ENCODE results near the gene EIF5A. TPM values are rescaled to one million over a fixed set of nuclear protein-coding genes. Genes with fewer than 3 reads are reported as not detected.

EIF5A gene
- total and polyA plus RNA-seq, 2 donors (not counting 1 experiment from before 2014, with no cell fraction given) = 347 to 752 TPM

- Histone ChIP-seq H3K4me1 (ENCODE audit: control insufficient read depth, extremely low read depth, insufficient read depth, low read length) (peaks cover 8% of the 10 kb centered on the region), H4K20me1 (ENCODE audit: control insufficient read depth, extremely low read depth, insufficient read depth, low read length) (no peaks in the 10 kb centered on the region), H3K9ac (ENCODE audit: insufficient read depth, low read length) (peak overlapping the region; percentile 85), H3K9me3 (ENCODE audit: control insufficient read depth, insufficient read depth, low read depth, low read length) (no peaks in the 10 kb centered on the region), H3K36me3 (ENCODE audit: control insufficient read depth, insufficient read depth, low read length) (peaks cover 32% of the 10 kb centered on the region), H3K4me2 (ENCODE audit: extremely low read depth, insufficient read depth, low read length) (peak overlapping the region; percentile 89), H3K79me2 (ENCODE audit: control insufficient read depth, insufficient read depth, low read length) (peaks cover 17% of the 10 kb centered on the region), H3K27ac (ENCODE audit: insufficient read depth, low read length) (peak overlapping the region; percentile 75), H3K4me3 (replicated peaks in 1 of 4; ENCODE audit: control extremely low read depth in 1 of 4, insufficient read depth in 1 of 4, low read depth in 3 of 4, low read length in 4 of 4) (peak overlapping the region; percentile 65 to 88 (median 70)), H3K27me3 (ENCODE audit: control insufficient read depth, insufficient read depth, low read length) (no peaks in the 10 kb centered on the region), H2AFZ (ENCODE audit: low read length) (peak overlapping the region; percentile 57)
- TF ChIP-seq CTCF (conservative IDR thresholded peaks at IDR 0.05 in 1 of 2, IDR thresholded peaks at IDR 0.05 in 1 of 2; ENCODE audit: low read depth in 1 of 2, low read length in 2 of 2) = no peak
- TF ChIP-seq EZH2 (IDR thresholded peaks at IDR 0.05; ENCODE audit: low read length, missing control alignments) = no peak
- DNase-seq (ENCODE audit: low read depth in 2 of 2) = no peak
Observed at GRCh38 chr17:7315570-7316235, 8.3 kb downstream of the EIF5A start.

GRCh38 chr17:7317161-7317803, 9.9 kb downstream of the EIF5A start:
- DNase-seq (ENCODE audit: low read depth in 2 of 2) = no peak
- peaks cover 32% of the 10 kb centered on the region for H3K36me3 ChIP-seq (ENCODE audit: control insufficient read depth, insufficient read depth, low read length)
- TF ChIP-seq EZH2 (IDR thresholded peaks at IDR 0.05; ENCODE audit: low read length, missing control alignments) (no peak), CTCF (conservative IDR thresholded peaks at IDR 0.05 in 1 of 2, IDR thresholded peaks at IDR 0.05 in 1 of 2; ENCODE audit: low read depth in 1 of 2, low read length in 2 of 2) (no peak)
- no peak overlapping the region for H3K4me3 ChIP-seq (replicated peaks in 1 of 4; ENCODE audit: control extremely low read depth in 1 of 4, insufficient read depth in 1 of 4, low read depth in 3 of 4, low read length in 4 of 4)
- H3K4me2 ChIP-seq (ENCODE audit: extremely low read depth, insufficient read depth, low read length) = no peak overlapping the region
- no peak overlapping the region for H2AFZ ChIP-seq (ENCODE audit: low read length)
- H3K9me3 ChIP-seq (ENCODE audit: control insufficient read depth, insufficient read depth, low read depth, low read length) = no peaks in the 10 kb centered on the region
- no peaks in the 10 kb centered on the region for H3K27me3 ChIP-seq (ENCODE audit: control insufficient read depth, insufficient read depth, low read length)
- H3K4me1 ChIP-seq (ENCODE audit: control insufficient read depth, extremely low read depth, insufficient read depth, low read length) = peaks cover 8% of the 10 kb centered on the region
- H3K27ac ChIP-seq (ENCODE audit: insufficient read depth, low read length) = no peak overlapping the region
- peaks cover 8% of the 10 kb centered on the region for H3K79me2 ChIP-seq (ENCODE audit: control insufficient read depth, insufficient read depth, low read length)
- H4K20me1 ChIP-seq (ENCODE audit: control insufficient read depth, extremely low read depth, insufficient read depth, low read length) = no peaks in the 10 kb centered on the region
- no peak overlapping the region for H3K9ac ChIP-seq (ENCODE audit: insufficient read depth, low read length)

GRCh38 chr17:7318121-7318860, 10.9 kb downstream of the EIF5A start:
- Histone ChIP-seq H3K9me3 (ENCODE audit: control insufficient read depth, insufficient read depth, low read depth, low read length) (no peaks in the 10 kb centered on the region), H3K4me3 (replicated peaks in 1 of 4; ENCODE audit: control extremely low read depth in 1 of 4, insufficient read depth in 1 of 4, low read depth in 3 of 4, low read length in 4 of 4) (no peak overlapping the region), H3K9ac (ENCODE audit: insufficient read depth, low read length) (no peak overlapping the region), H3K4me2 (ENCODE audit: extremely low read depth, insufficient read depth, low read length) (no peak overlapping the region), H4K20me1 (ENCODE audit: control insufficient read depth, extremely low read depth, insufficient read depth, low read length) (no peaks in the 10 kb centered on the region), H3K79me2 (ENCODE audit: control insufficient read depth, insufficient read depth, low read length) (peaks cover 2% of the 10 kb centered on the region), H3K4me1 (ENCODE audit: control insufficient read depth, extremely low read depth, insufficient read depth, low read length) (peaks cover 5% of the 10 kb centered on the region), H3K27ac (ENCODE audit: insufficient read depth, low read length) (no peak overlapping the region), H3K36me3 (ENCODE audit: control insufficient read depth, insufficient read depth, low read length) (peaks cover 30% of the 10 kb centered on the region), H3K27me3 (ENCODE audit: control insufficient read depth, insufficient read depth, low read length) (no peaks in the 10 kb centered on the region), H2AFZ (ENCODE audit: low read length) (no peak overlapping the region)
- TF ChIP-seq EZH2 (IDR thresholded peaks at IDR 0.05; ENCODE audit: low read length, missing control alignments) (no peak), CTCF (conservative IDR thresholded peaks at IDR 0.05 in 1 of 2, IDR thresholded peaks at IDR 0.05 in 1 of 2; ENCODE audit: low read depth in 1 of 2, low read length in 2 of 2) (no peak)
- no peak for DNase-seq (ENCODE audit: low read depth in 2 of 2)

Measured in fibroblast of lung (primary cell).